ENCODE data around the gene CCNF. TPM values are rescaled to one million over a fixed set of nuclear protein-coding genes. Genes with fewer than 3 reads are reported as not detected.
"Not testable (repeated sequence)": the region's sequence is repeated elsewhere in the genome, so short reads cannot be mapped to it uniquely, and the experiment has no call there.

The CCNF gene
- total RNA-seq, 1 donor from 2014 or later: 36.0 TPM

GRCh38 chr16:2437032-2437790, 8.0 kb downstream of the CCNF start:
- no peak overlapping the region for H3K4me3 Mint-ChIP-seq
- no peak overlapping the region for H3K27ac Mint-ChIP-seq
- H3K4me1 Mint-ChIP-seq (ENCODE audit: unreplicated experiment): no peaks in the 10 kb centered on the region
- TF ChIP-seq CTCF (conservative IDR thresholded peaks at IDR 0.05): no peak
- H3K9me3 Mint-ChIP-seq: no peaks in the 10 kb centered on the region
- H3K36me3 Mint-ChIP-seq: peaks cover 7% of the 10 kb centered on the region
- no peaks in the 10 kb centered on the region for H3K27me3 Mint-ChIP-seq
- no peak for DNase-seq (ENCODE audit: extremely low spot score, unreplicated experiment)

- Mint-ChIP-seq H3K27me3 (no peaks in the 10 kb centered on the region), H3K36me3 (peaks cover 6% of the 10 kb centered on the region), H3K4me3 (no peak overlapping the region), H3K9me3 (no peaks in the 10 kb centered on the region), H3K27ac (no peak overlapping the region), H3K4me1 (ENCODE audit: unreplicated experiment) (no peaks in the 10 kb centered on the region)
- no peak for TF ChIP-seq CTCF (conservative IDR thresholded peaks at IDR 0.05)
- no peak for DNase-seq (ENCODE audit: extremely low spot score, unreplicated experiment)
Observed at GRCh38 chr16:2438121-2438520, 8.9 kb downstream of the CCNF start.

GRCh38 chr16:2439598-2439997, 10.4 kb downstream of the CCNF start:
- H3K9me3 Mint-ChIP-seq: no peaks in the 10 kb centered on the region
- no peak overlapping the region for H3K27ac Mint-ChIP-seq

GRCh38 chr16:2441143-2441804, 12.0 kb downstream of the CCNF start:
- not testable (repeated sequence) for H3K4me1 Mint-ChIP-seq (ENCODE audit: unreplicated experiment); H3K9me3 Mint-ChIP-seq; H3K4me3 Mint-ChIP-seq; H3K27ac Mint-ChIP-seq; H3K36me3 Mint-ChIP-seq; DNase-seq (ENCODE audit: extremely low spot score, unreplicated experiment); H3K27me3 Mint-ChIP-seq

More at GRCh38 chr16:2439598-2439997, 10.4 kb downstream of the CCNF start:
- TF ChIP-seq CTCF (conservative IDR thresholded peaks at IDR 0.05): no peak
- Mint-ChIP-seq H3K4me3 (no peak overlapping the region), H3K36me3 (peaks cover 4% of the 10 kb centered on the region), H3K27me3 (no peaks in the 10 kb centered on the region), H3K4me1 (ENCODE audit: unreplicated experiment) (no peaks in the 10 kb centered on the region)
- DNase-seq (ENCODE audit: extremely low spot score, unreplicated experiment): no peak

- no peak for TF ChIP-seq CTCF (conservative IDR thresholded peaks at IDR 0.05)
- Mint-ChIP-seq H3K4me1 (ENCODE audit: unreplicated experiment) (no peaks in the 10 kb centered on the region), H3K36me3 (peaks cover 13% of the 10 kb centered on the region), H3K9me3 (no peaks in the 10 kb centered on the region), H3K4me3 (no peak overlapping the region), H3K27ac (no peak overlapping the region), H3K27me3 (no peaks in the 10 kb centered on the region)
- no peak for DNase-seq (ENCODE audit: extremely low spot score, unreplicated experiment)
Observed at GRCh38 chr16:2443555-2443954, 14.3 kb downstream of the CCNF start.

GRCh38 chr16:2447920-2448583, 18.8 kb downstream of the CCNF start:
- Mint-ChIP-seq H3K4me3 (no peak overlapping the region), H3K36me3 (peaks cover 16% of the 10 kb centered on the region), H3K27me3 (no peaks in the 10 kb centered on the region), H3K9me3 (no peaks in the 10 kb centered on the region), H3K4me1 (ENCODE audit: unreplicated experiment) (no peaks in the 10 kb centered on the region), H3K27ac (no peak overlapping the region)
- no peak for DNase-seq (ENCODE audit: extremely low spot score, unreplicated experiment)
- TF ChIP-seq CTCF (conservative IDR thresholded peaks at IDR 0.05): no peak
